HG03558 (cell line): ENCODE measurements around the gene GNB1L.
"Not testable (repeated sequence)": the region's sequence is repeated elsewhere in the genome, so short reads cannot be mapped to it uniquely, and the experiment has no call there.

Experiments used
- ATAC-seq: cut with Tn5 transposase; IDR thresholded peaks from one replicate; pipeline ENCODE4 v1.9.1; 2021; ENCODE audit warnings: moderate number of reproducible peaks; ENCODE audit not compliant: unreplicated experiment; ENCODE audit errors: extremely low read depth

GNB1L gene

DNA sequence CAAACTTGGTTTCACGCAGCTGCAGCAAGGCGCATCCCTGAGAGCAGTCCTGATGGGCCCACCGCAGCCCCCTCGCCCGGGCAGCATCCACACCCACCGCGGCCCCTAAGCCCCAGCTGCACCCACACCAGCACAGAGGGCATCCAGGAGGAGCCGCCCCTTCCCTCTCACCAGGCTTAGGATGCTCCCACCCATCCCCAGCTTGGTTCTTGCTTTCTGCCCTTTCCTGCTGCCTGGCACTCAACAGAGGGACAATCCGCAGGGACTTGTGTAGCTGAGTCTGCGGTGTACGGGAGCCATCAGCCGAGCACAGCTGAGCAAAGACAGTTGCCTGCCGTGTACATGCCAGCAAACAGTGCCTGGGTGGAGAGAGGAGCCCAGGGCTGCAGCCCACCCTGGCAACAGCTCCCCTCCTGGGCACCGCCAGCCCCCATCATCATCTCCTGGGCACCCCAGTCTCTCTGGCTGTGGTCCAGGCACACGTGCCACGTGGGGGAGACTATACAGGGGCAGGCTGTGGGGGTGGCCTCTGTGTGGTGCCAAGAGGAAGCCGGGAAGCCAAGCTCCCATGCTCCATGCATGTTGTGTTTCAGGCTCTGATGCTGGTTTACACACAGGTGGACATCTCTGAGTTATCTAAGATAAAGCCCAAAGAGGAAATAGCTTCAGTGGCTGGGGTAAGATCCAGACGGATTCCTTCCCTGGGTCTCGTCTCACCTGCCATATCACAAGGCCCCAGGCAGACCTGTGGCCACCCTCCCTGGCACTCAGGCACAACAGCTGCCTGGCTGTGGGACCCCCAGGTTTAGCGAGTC lies 36.0 kb upstream of the GNB1L start:
- ATAC-seq = no peak

DNA sequence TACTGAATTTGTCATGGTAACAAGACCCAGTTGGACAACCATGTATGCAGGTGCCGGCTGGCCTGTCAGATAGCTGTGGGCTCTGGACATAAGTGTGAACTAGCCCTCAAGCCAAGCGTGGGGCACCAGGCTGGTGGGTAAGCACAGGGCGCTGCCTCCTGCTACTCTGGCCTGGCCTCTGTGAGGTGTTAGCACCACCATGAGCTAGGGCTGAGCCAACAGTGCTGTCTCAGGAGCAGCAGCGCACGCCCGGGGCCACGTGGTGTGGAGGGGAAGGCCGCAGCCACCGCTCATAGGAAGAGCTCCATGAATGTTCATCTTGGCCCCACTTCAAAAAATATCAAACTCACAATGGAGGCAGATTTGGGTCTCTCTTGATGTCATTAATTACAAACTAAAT lies 35.3 kb upstream of the GNB1L start:
- no peak for ATAC-seq

DNA sequence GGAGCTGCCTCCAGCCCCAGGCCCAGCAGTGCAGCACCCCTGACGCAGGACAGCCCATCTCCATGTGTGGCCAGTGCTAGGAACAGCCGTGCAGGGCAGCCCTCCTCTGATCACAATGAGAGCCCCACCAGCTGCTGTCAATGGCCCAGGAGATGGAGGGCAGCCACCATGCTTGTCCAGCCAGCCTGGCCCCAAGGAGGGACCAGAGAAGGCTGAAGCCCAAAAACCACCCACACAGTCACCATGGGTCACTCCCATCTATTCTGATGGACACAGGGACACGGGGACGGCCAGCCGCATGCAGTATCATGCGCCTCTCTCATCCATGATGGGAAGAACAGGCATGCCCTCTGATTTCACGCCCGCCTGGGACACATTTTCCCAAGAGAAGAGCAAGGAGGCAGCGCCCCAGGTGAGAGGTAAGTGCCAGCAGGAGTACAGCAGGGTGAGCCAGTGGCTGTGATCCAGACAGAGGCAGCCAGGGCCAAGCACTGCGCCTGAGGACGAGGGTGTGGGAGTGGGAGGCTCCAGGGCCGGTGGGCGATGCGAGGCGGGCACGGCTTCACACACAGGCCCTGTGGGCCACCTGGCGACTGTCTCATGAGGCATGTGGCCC lies 33.6 kb upstream of the GNB1L start:
- no peak for ATAC-seq

DNA sequence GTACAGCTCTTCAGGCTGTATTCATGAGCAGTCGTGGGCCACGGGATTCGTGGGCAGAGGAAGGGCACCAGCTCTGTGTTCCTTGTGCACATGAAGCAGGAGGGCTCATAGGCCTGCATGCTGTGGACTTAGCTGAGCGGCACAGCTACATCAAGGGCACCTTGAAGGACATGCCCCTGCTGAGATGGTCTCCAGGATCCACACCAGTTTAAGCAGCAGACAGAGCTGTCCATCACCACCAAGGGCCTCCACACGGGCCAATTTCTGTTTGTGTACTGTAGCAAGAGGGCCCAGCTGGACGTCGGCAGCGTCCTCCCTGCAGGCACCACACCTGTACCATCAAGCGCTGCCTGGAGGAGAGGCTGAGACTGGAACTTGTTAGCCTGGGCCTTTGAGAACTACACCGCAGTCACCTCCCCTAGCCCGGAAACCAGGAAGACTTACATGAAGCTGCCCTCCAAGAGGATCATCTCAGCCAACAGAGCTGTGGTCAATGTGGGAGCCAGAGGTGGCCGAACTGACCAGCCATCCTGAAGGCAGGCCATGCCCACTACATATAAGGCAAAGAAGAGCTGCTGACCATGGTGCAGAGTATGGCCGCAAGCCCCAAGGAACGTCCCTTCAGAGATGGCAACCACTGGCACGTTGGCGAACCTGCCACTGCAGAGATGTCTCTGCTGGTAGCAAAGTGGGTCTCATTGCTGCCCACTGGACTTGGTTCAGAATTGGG lies 32.7 kb upstream of the GNB1L start:
- ATAC-seq = no peak

DNA sequence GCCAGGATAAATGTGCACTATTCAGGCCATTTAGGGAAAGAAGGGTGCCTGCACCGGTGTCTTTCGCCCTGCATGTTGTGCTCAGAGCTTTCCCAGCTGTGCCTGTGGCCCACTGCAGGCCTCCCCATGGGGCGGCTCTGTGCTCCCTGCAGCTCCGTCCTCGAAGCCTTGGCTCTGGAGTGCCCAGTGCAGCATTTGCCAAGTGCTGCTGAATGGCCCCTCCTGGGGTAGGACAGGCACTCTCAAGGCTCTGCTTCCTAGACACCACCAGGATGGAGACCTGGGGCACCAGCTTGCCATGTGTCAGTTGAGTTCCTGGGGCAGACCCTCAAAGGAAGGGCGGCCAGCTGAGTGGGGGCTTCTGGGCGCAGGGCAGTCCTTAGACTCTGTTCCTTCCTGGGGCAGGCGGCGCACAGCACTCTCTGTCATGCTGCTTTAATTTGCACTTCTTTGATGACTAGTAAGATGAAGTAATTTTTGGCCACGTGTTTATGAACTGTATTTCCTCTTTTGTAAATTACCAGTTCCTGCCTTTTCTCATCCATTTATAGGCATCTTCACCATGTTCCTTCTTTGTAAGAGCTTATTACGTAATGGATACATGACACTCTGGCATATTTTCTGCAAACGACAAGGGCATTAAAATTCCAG lies 32.1 kb upstream of the GNB1L start:
- ATAC-seq = no peak

DNA sequence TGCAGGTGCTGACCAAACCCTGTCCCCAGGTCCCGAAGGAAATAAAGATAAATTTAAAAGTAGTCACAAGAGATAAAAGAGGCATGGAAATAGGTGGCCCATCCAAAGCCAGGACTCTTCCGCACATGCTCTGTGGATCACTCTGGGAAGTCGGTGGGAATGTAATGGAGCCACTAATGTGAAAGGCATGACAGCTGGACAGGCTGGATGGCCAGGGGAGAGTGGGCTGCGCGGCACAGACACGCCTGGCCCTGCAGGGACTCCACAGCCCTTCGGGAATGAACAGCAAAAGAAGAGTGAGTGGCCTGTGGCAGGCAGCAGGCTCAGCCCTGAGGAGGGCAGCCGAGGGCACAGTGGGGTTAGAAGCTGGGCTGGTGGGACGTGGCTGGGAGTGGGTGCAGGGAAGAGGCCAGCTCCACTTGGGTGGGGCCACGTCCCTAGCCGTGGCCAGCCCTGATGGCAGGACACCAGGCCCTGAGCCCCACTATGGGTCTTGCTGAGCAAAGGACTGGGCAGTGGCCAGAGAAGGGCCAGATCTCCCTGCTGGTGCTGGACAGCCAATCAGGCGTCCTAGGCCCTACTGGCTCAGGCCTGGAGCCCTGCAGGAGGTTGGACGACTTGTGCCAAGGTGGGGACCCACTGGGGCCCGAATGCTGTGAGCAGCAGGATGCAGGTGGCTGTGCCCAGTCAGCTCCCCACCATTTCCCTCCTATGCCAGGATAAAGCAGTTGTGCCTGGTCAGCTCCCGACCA lies 31.3 kb upstream of the GNB1L start:
- ATAC-seq = no peak

DNA sequence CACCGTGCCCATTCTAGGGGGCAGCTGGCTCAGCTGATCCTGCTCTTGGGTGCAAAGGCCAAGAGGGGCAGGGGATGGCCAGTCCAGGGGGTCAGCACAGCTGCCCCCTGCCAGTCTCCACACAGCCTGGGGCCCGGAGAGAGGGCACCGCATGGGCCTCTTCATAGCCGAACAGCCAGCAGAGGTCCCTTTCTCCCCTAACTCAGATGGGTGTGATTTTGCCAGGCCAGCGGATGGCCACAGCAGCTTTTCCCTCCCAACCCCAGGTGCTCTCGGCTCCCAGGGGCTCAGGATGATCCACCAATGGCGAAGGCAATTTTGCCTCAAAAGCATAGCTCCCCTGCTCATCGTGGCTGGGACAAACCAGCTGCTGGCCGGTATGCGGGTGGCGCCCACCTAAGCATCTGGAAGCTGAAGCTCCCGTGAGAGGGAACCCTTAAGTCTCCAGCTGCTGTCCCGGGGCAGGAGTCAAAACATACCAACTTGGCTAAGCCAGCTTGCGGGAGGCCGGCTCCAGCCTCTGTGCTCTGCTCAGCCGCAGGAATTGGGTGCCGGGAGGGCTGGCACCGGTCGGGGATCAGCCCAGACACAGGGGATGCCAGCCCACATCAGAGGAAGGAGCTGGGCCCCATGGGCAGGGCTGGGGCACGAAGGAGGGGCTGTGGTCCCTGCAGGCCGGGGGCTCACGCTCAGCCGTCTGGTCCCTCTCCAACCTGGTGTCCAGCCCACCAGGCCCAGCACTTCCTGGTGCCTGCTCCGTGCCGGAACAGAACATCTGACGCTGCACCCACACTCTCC lies 30.5 kb upstream of the GNB1L start:
- no peak for ATAC-seq

DNA sequence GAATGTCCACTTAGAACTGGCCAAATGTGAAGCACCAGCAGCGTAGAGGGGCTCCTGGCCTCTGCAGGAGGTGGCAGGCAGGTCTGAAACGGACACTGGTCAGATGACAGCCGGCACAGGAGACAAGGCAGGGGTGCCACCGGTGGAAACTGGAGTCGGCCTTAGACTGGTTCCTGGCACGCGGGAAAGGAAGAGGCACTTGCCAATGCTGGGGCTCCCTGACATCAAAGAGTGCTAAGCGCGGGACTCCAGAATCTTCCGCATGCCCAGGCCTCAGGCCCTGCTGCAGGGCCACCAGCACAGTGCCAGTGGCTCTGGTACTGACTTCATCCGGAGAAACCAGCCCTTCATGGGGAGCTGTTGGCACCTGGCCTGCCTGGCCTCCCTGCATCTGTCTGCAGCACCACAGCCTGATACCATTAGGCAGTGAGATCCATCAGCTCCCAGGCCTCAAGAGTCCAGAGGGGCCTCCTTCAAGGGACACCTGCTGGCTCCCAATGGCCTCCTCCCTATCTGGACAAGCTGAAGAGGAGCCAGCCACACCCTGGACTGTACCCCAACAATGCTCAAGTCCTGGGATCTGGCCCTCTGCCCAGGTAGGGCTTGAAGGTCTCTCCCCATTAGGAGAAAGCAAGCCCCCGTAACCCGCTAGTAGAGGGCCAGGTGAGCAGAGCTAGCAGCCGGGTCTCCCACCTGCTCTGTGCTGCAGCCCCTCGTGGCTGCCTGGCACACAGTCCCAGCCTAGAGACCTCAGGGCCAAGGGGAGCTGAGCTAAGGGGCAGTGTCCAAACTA lies 29.7 kb upstream of the GNB1L start:
- ATAC-seq = no peak

DNA sequence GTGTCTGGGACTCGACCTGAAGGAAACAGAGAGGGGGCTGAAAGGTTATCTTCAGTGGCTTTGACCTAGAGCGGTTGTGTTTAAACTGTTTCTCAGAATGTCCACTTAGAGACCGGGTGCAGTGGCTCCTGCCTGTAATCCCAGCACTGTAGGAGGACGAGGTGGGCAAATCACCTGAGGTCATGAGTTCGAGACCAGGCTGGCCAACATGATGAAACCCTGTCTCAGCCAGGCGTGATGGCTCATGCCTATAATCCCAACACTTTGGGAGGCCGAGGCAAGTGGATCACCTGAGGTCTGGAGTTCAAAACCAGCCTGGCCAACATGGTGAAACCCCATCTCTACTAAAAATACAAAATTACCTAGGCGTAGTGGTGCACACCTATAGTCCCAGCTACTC lies 28.8 kb upstream of the GNB1L start:
- not testable (repeated sequence) for ATAC-seq

DNA sequence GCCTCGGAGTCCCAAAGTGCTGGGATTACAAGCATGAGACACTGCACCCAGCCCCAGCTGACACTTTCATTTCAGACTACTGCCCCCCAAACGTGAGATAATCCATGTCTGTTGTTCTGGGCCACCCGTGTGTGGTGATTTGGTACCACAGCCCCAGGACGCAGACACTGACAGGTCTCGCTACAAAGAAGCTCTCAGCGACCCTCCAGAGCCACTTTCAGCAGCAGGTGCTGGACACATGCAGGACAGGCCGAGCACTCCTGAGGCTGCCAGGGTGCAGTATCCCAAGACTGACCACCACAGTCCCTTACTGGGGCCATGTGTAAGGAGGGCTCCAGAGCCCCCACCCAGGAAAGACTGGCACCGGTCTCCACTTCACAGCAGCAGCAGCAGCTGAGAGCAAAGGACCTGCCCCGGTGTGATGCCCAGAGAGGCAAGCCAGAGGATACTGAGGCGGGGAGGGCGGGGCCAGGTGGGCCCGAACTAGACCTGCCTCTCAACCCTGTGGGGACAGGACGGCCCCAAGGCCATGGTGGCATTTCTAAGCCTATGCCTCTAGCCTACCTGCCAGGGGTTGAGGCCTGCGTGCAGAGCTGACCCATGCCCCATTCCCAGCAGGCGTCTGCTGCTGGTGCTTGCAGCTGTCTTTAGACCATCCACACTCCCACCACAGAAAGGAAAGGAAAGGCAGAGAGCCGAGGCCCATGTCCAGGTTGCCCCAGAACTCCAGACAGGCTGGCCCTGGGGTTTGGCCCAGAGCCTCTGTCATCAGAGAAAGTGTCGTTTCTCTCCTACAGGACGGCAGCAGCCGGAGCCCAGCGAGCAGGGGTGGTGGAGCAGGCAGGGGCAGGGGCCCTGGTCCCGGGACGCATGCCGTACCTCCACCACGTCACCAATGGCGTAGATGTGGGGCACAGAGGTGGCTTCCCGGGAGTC lies 28.0 kb upstream of the GNB1L start:
- no peak for ATAC-seq

DNA sequence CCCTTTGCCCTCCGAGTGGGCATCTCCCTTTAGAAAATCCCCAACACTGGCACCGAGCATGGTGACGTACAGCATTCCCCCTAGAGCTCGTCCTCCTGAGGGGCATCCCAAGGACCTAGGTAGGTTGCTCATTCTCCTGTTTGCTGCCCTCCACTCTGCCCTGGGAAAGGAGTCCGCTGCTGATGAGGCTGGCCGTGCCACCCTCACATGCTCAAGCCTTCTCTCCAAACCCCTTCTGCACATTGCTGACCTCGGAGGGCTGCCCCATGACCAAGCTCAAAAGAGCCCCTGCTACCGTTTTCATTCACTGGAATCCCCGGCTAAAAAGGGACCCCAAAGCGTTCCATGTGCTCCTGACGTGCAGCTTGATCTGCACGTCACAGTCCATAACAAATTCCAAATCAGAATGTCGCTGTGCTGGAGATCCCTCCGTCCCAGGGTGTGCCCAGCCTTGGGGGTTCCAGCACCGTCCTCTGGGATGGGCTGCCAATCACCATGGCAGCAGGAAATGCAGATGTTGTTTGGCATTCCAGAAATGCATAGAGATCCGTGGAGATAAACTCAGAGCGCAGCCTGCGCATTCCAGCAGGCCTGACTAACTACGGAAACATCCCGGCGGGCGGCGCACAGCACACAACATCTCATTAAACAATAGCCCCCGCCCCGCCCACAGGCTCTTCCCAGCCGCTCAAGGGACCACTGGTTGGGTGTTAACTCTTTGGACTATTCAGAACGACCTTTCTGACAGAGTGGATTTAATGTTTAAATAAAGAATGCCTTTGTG lies 26.3 kb upstream of the GNB1L start:
- no peak for ATAC-seq

DNA sequence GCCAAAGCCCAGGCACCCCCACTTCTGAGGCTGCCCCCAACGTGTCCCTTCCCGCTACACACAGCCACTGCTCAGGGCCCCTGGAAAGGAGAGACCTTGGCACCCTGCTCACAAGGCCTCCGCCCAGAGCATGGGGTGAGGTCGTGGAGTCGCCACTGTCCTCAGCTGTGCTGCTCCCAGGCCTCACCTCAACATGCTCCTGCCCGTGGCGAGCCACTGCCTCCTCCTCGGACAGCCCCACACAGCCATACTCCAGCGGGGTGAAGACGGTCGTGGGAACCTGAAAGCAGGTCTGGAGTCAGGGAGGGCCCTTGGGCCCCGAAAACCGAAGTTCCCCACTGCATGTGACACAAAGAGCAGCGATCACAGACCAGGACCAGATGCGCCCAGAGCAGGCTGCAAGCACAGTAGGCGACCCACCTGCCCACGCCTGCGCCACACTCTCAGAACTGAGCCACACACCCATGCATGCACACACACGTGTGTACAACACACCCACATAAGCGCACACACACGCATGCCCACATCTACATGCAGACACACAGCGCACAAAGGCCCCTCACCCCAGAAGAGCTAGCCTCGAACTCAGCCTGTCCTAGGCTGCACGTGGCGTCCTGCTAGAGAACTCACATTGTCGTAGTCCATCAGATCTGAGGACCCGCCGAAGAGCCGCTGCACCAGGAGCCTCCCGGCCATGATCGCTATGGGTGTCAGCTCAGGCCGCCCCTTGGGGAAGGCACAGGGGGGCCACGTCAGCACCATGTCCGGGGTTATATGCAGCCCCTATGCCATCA lies 25.5 kb upstream of the GNB1L start:
- ATAC-seq = no peak

DNA sequence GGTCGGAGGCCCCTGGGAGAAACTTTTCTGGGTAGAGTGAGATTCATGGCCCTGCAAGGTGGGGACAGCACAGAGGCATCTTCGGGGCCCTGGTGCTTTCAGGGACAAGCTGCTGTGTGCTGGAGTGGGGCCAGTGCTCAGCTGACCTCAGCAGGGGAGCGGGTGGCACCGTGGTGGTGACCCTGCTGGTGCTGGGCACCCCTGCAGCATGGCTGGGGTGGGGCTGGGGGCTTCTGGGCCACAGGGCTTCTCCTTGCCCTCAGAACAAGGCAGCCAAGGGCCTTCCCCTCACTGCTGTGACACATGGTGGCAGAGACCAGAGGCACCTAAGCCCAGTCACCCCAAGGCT lies 24.9 kb upstream of the GNB1L start:
- ATAC-seq = no peak

DNA sequence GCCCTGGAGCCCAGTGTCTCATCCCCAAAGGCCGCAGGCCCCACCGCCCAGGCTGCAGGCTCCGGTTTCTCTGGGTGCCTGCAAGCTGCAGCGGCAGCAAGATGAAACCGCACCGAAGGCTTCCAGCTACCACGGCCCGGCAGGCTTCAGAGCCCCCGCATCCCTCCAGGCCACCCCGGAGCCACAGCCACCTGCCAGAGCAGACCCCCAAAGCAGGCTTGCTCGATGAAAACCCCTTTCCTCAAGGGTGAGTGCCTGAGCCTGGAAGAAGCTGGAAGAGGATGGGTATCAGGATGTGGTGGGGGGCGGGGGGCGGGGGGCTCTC lies 24.5 kb upstream of the GNB1L start:
- ATAC-seq = no peak

DNA sequence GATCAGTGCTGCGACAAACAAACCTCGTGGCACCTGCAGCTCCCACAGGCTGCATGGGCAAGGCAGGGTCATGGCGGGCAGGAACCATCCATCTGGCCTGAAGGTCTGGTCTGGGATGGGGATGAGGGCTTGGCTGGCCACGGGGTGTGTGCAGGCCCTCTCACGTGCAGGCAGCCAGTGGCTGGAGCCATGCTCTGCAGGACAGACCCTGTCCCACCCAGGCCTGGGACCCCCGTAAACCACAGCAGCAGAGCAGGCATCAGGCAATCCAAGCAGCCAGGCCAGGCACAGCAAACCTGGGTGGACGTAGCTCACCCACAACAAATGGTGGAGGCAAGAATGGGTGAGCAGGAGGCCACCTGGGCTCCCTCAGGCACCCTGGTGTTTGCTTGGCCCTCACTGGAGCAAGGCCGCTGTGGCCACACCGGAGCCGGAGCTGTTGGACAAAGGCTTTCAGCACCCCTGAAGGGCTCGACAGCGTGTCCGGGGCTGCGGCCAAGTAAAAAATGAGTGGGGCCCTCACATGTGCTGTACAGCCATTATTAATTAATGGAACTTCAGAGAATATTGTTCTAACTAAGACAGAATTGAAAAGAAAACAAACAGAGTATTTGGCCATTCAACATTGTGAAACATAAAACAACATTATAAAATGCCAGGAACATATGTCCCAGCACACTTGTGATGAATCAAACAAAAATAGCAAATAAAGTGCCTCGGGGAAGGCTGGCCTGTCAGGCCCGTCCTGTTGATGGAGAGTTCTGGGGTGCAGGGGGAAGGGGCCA lies 24.0 kb upstream of the GNB1L start:
- ATAC-seq = no peak
